ENCODE data around the gene EZH2.

The EZH2 gene

DNA sequence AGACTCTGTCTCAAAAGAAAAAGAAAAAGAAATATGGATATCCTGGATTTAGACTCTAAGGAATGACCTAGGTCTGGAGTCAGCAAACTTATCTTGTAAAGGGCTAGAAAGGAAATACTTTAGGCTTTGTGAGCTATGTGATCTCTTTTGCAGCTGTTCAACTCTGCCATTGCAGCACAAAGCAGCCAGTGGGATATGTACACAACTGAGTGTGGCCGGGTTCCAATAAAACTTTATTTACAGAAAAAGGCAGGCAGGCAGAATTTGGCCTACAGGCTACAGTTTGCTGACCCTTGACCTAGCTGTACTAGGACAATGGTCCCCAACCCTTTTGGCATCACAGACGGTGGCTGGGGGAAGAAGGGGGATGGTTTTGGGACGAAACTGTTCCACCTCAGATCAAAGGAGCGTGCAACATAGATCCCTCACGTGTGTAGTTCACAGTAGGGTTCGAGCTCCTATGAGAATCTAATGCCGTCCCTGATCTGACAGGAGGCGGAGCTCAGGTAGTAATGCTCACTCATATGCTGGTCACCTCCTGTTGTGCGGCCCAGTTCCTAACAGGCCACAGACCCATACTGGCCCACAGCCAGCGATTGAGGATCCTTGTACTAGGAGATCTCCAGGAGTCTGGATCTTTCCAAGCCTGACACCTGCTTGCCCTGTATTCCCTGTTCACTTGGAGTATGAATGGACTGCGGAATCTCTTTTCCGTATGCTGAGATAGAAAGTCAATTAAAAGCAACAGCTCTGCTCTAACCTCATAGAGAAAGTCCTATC is 122.4 kb downstream of the EZH2 start:
- no peak overlapping the region for H3K4me3 ChIP-seq (ENCODE audit: low read length)
- no peak for DNase-seq (ENCODE audit: low read depth)
- TF ChIP-seq, protein P1, sequence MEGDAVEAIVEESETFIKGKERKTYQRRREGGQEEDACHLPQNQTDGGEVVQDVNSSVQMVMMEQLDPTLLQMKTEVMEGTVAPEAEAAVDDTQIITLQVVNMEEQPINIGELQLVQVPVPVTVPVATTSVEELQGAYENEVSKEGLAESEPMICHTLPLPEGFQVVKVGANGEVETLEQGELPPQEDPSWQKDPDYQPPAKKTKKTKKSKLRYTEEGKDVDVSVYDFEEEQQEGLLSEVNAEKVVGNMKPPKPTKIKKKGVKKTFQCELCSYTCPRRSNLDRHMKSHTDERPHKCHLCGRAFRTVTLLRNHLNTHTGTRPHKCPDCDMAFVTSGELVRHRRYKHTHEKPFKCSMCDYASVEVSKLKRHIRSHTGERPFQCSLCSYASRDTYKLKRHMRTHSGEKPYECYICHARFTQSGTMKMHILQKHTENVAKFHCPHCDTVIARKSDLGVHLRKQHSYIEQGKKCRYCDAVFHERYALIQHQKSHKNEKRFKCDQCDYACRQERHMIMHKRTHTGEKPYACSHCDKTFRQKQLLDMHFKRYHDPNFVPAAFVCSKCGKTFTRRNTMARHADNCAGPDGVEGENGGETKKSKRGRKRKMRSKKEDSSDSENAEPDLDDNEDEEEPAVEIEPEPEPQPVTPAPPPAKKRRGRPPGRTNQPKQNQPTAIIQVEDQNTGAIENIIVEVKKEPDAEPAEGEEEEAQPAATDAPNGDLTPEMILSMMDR (conservative IDR thresholded peaks at IDR 0.05; ENCODE audit: low read length): no peak

Measured in AG10803 (cell line).